Renal cortex interstitium (tissue), 11 donors: ENCODE measurements around the gene CPLANE1. TPM values are rescaled to one million over a fixed set of nuclear protein-coding genes. Genes with fewer than 3 reads are reported as not detected.
"Not testable (repeated sequence)": the region's sequence is repeated elsewhere in the genome, so short reads cannot be mapped to it uniquely, and the experiment has no call there.

Source experiments
- DNase-seq, 11 donors: peaks; one replicate each; pipeline ENCODE4 v3.0.0-alpha.2; 2013; ENCODE audit warnings: low read depth in 9 of 11, low spot score in 4 of 11; ENCODE audit errors: extremely low read depth in 1 of 11
- polyA plus RNA-seq, 3 donors: library from polyadenylated mRNA; unstranded; fragments of 120-200 nt; gene quantifications; one replicate each; pipeline ENCODE4 v1.2.1, GENCODE V29; 2013; ENCODE audit not compliant: insufficient read length in 3 of 3

CPLANE1 gene
- polyA plus RNA-seq, 3 donors, result 30.0 to 37.9 (median 33.7) TPM

- no peak for DNase-seq
Measured at GRCh38 chr5:37086466-37087173, 162.6 kb downstream of the CPLANE1 start.

GRCh38 chr5:37086026-37086425, 163.2 kb downstream of the CPLANE1 start:
- not testable (repeated sequence) for DNase-seq

- DNase-seq, result not testable (repeated sequence)
Measured at GRCh38 chr5:37082977-37083376, 166.2 kb downstream of the CPLANE1 start.

GRCh38 chr5:37080697-37081096, 168.5 kb downstream of the CPLANE1 start:
- no peak for DNase-seq

GRCh38 chr5:37077146-37077545, 172.0 kb downstream of the CPLANE1 start:
- no peak for DNase-seq

- DNase-seq, result no peak
Measured at GRCh38 chr5:37075399-37075950, 173.7 kb downstream of the CPLANE1 start.

- DNase-seq, result no peak
Measured at GRCh38 chr5:37071901-37072581, 177.1 kb downstream of the CPLANE1 start.

- DNase-seq, result no peak
Measured at GRCh38 chr5:37071487-37071886, 177.7 kb downstream of the CPLANE1 start.

GRCh38 chr5:37064442-37064841, 184.7 kb downstream of the CPLANE1 start:
- DNase-seq, result no peak

GRCh38 chr5:37063739-37064138, 185.4 kb downstream of the CPLANE1 start:
- DNase-seq, result no peak

GRCh38 chr5:37060030-37060429, 189.1 kb downstream of the CPLANE1 start:
- DNase-seq, result no peak

- no peak for DNase-seq
Measured at GRCh38 chr5:37056762-37057161, 192.4 kb downstream of the CPLANE1 start.

Other genes with a start within 250 kb of the CPLANE1 start
- gene NUP155, start 121.7 kb upstream of the CPLANE1 start, polyA plus RNA-seq, result 10 to 100 TPM; 25.2 to 30.6 (median 26.9) TPM
- 10 to 100 TPM; 47.0 to 56.5 (median 53.3) TPM for gene WDR70, start 129.9 kb upstream of the CPLANE1 start, polyA plus RNA-seq